ENCODE measurements around the gene DNAAF3.

The DNAAF3 gene

GRCh38 chr19:55152017-55152416, 14.4 kb downstream of the DNAAF3 start:
- no peak for DNase-seq

- DNase-seq, result no peak
Observed at GRCh38 chr19:55149078-55150003, 17.1 kb downstream of the DNAAF3 start, which contains the start of gene TNNT1. TSS of gene TNNT1 (minus strand) at chr19:55149206. CDS start at chr19:55147157, 2,049 bp downstream.

GRCh38 chr19:55147545-55148251, 18.7 kb downstream of the DNAAF3 start:
- no peak for DNase-seq

- no peak for DNase-seq
Observed at GRCh38 chr19:55146705-55147273, 19.6 kb downstream of the DNAAF3 start.

GRCh38 chr19:55146078-55146704, 20.2 kb downstream of the DNAAF3 start:
- no peak for DNase-seq

GRCh38 chr19:55145232-55145631, 21.2 kb downstream of the DNAAF3 start:
- DNase-seq, result no peak

- no peak for DNase-seq
Observed at GRCh38 chr19:55141696-55142095, 24.7 kb downstream of the DNAAF3 start.

- DNase-seq, result no peak
Observed at GRCh38 chr19:55137915-55138314, 28.5 kb downstream of the DNAAF3 start.

GRCh38 chr19:55136399-55137102, 29.9 kb downstream of the DNAAF3 start:
- no peak for DNase-seq

- DNase-seq, result no peak
Observed at GRCh38 chr19:55134736-55135135, 31.7 kb downstream of the DNAAF3 start.

- DNase-seq, result no peak
Observed at GRCh38 chr19:55133639-55134444, 32.6 kb downstream of the DNAAF3 start.

- DNase-seq, result no peak
Observed at GRCh38 chr19:55132453-55133129, 33.8 kb downstream of the DNAAF3 start.

- no peak for DNase-seq
Observed at GRCh38 chr19:55131421-55131820, 35.0 kb downstream of the DNAAF3 start.

- no peak for DNase-seq
Observed at GRCh38 chr19:55119053-55119452, 47.4 kb downstream of the DNAAF3 start.

- DNase-seq, result no peak
Observed at GRCh38 chr19:55118401-55118991, 47.9 kb downstream of the DNAAF3 start.

- DNase-seq, result peak; percentile 92
Observed at GRCh38 chr19:55117663-55118391, 48.6 kb downstream of the DNAAF3 start.

- DNase-seq, result no peak
Observed at GRCh38 chr19:55116859-55117662, 49.4 kb downstream of the DNAAF3 start, which contains the start of gene PPP1R12C. TSS of gene PPP1R12C (minus strand) at chr19:55117637. CDS start at chr19:55117543, 94 bp downstream.

- no peak for DNase-seq
Observed at GRCh38 chr19:55116232-55116858, 50.1 kb downstream of the DNAAF3 start.

Data from activated CD4-positive, alpha-beta T cell treated with anti-CD3 and anti-CD28 coated beads for 1 hour (primary cell).